OCI-LY3 (cell line): ENCODE data around the gene PKIG.
A peak's percentile ranks its signal among the peaks of the same experiment; 100 is the strongest.

ENCODE experiments used
- H2AFZ ChIP-seq: fragments of 200-600, 300-600 bp; shearing (Covaris generic); 2 replicates; pipeline ENCODE4 v1.6.0; 2014; ENCODE audit warnings: antibody characterized with exemption, low read depth, low read length
- H3K27ac ChIP-seq: fragments of 200-600, 300-600 bp; sonication (generic); 2 replicates; pipeline ENCODE4 v1.5.1; 2014; ENCODE audit warnings: mild to moderate bottlenecking, low read length, moderate library complexity, mixed read lengths
- H3K27me3 ChIP-seq: fragments of 200-600, 300-600 bp; sonication (generic); 2 replicates; pipeline ENCODE4 v1.6.1; 2014; ENCODE audit warnings: low read depth, low read length, mixed read lengths
- H3K36me3 ChIP-seq: fragments of 200-600, 300-600 bp; sonication (generic); replicated peaks from 2 replicates; pipeline ENCODE3; 2014; ENCODE audit warnings: low read depth, low read length, mixed read lengths
- H3K4me1 ChIP-seq: fragments of 300-600, 200-600 bp; sonication (generic); 2 replicates; pipeline ENCODE4 v1.6.1; 2014; ENCODE audit warnings: low read length, mixed read lengths
- H3K4me2 ChIP-seq: fragments of 200-600, 300-600 bp; sonication (generic); 2 replicates; pipeline ENCODE4 v1.6.1; 2014; ENCODE audit warnings: low read length, mixed read lengths
- H3K4me3 ChIP-seq: fragments of 300-600, 200-600 bp; sonication (generic); 2 replicates; pipeline ENCODE4 v1.5.1; 2014; ENCODE audit warnings: antibody characterized with exemption, mild to moderate bottlenecking, low read length, moderate library complexity
- H3K79me2 ChIP-seq: fragments of 300-600, 200-600 bp; shearing (Covaris generic); 2 replicates; pipeline ENCODE4 v1.6.1; 2014; ENCODE audit warnings: mild to moderate bottlenecking, low read length, mixed read lengths
- H3K9ac ChIP-seq: fragments of 300-600, 200-600 bp; shearing (Covaris generic); 2 replicates; pipeline ENCODE4 v1.6.0; 2014; ENCODE audit warnings: mild to moderate bottlenecking, low read length, moderate library complexity
- H3K9me3 ChIP-seq: fragments of 200-600, 300-600 bp; shearing (Covaris generic); 2 replicates; pipeline ENCODE4 v1.6.1; 2014; ENCODE audit warnings: low read length, mixed read lengths; ENCODE audit not compliant: insufficient read depth
- H4K20me1 ChIP-seq: fragments of 200-600, 300-600 bp; sonication (generic); 2 replicates; pipeline ENCODE4 v1.6.1; 2016; ENCODE audit warnings: low read length, mixed read lengths; ENCODE audit not compliant: insufficient read depth
- EZH2phosphoT487 ChIP-seq: fragments of 200-600 bp; shearing (Covaris generic); IDR thresholded peaks from 2 replicates; pipeline ENCODE4 v1.6.1; 2018; ENCODE audit warnings: antibody characterized with exemption, mixed run types, low read depth
- TF ChIP-seq, protein P1 (sequence below): fragments of 200-600, 300-600 bp; sonication (generic); IDR thresholded peaks from 2 replicates; pipeline ENCODE4 v1.5.1; 2014; ENCODE audit warnings: antibody characterized with exemption, low read length, low read depth

Gene PKIG

DNA sequence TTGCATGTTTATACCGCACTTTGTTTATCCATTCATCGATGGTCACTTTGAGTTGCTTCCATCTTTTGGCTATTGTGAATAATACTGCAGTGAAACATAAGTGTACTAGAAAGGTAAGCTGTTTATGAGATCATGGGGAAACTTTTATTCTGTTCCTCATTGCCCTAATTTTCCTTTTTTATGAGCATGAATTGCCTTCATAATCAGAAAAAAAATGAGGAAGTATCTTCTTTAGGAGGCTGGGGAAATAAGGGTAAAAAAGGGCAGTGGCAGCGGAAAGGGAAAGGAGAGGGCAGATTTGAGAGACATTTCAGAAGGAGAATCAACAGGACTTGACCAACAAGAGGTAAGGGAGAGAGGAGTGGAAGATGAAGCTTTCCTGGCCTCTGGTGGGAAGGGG lies 46.2 kb upstream of the PKIG start:
- Histone ChIP-seq H2AFZ (no peak overlapping the region), H3K9me3 (no peaks in the 10 kb centered on the region), H3K27ac (no peak overlapping the region), H3K4me2 (no peak overlapping the region), H3K79me2 (peaks cover 7% of the 10 kb centered on the region; the same call in 1 of the 2 replicates), H3K27me3 (no peaks in the 10 kb centered on the region), H3K9ac (no peak overlapping the region), H3K4me3 (no peak overlapping the region), H3K36me3 (no peaks in the 10 kb centered on the region), H4K20me1 (no peaks in the 10 kb centered on the region), H3K4me1 (peaks cover 7% of the 10 kb centered on the region)
- no peak for TF ChIP-seq EZH2phosphoT487
- TF ChIP-seq, protein P1, sequence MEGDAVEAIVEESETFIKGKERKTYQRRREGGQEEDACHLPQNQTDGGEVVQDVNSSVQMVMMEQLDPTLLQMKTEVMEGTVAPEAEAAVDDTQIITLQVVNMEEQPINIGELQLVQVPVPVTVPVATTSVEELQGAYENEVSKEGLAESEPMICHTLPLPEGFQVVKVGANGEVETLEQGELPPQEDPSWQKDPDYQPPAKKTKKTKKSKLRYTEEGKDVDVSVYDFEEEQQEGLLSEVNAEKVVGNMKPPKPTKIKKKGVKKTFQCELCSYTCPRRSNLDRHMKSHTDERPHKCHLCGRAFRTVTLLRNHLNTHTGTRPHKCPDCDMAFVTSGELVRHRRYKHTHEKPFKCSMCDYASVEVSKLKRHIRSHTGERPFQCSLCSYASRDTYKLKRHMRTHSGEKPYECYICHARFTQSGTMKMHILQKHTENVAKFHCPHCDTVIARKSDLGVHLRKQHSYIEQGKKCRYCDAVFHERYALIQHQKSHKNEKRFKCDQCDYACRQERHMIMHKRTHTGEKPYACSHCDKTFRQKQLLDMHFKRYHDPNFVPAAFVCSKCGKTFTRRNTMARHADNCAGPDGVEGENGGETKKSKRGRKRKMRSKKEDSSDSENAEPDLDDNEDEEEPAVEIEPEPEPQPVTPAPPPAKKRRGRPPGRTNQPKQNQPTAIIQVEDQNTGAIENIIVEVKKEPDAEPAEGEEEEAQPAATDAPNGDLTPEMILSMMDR, result no peak

DNA sequence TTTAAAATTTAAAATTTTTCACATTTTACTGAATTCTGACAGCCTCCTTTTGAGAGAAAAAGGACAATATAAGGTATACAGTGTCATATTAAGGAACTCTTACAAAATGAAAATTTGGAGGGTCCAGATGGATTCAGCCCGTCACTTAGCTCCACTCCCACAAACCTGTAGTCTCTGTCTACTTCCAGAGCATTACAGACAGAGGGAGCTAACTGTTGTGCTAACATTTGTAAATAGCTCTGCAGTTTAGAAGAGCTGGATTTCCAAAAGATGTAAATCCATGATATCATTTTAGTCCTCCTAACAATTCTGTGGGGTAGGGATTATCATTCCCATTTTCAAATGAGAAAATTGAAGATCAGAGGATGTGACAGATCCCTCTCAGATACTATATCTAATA lies 44.4 kb upstream of the PKIG start:
- Histone ChIP-seq H3K27ac (no peak overlapping the region), H3K9ac (no peak overlapping the region), H2AFZ (no peak overlapping the region), H3K27me3 (no peaks in the 10 kb centered on the region), H4K20me1 (no peaks in the 10 kb centered on the region), H3K36me3 (no peaks in the 10 kb centered on the region), H3K4me3 (no peak overlapping the region), H3K4me1 (peaks cover 4% of the 10 kb centered on the region; the same call in 1 of the 2 replicates), H3K9me3 (no peaks in the 10 kb centered on the region), H3K79me2 (0 out of 2 replicates have a peak, but pooled peaks cover 3% of the 10 kb centered on the region), H3K4me2 (no peak overlapping the region)
- no peak for TF ChIP-seq EZH2phosphoT487
- TF ChIP-seq, protein P1, result 0 out of 2 replicates have a peak, but pooled peaks have one; percentile 9

DNA sequence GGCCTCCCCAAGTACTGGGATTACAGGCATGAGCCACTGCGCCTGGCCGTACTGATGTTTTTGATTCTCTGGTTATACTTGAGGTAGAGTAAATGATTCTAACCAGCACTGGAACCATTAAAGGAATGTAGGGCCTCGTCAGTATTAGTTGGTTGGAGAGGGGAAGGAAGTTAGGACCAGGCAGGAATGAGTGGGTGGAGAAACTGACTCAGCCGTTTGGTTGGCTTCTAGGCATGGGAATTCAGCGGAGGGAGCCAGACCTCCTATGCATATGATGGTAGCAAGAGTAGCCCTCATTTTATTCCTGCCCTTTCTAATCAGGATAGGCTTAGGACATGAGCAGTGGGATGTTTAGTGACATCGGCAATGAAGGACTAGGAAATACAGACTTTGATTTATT lies 41.5 kb upstream of the PKIG start:
- Histone ChIP-seq H3K79me2 (0 out of 2 replicates have a peak, but pooled peaks cover 3% of the 10 kb centered on the region), H4K20me1 (no peaks in the 10 kb centered on the region), H3K36me3 (no peaks in the 10 kb centered on the region), H2AFZ (no peak overlapping the region), H3K4me3 (no peak overlapping the region), H3K9ac (no peak overlapping the region), H3K4me2 (no peak overlapping the region), H3K4me1 (peaks cover 4% of the 10 kb centered on the region; the same call in 1 of the 2 replicates), H3K9me3 (no peaks in the 10 kb centered on the region), H3K27ac (no peak overlapping the region), H3K27me3 (no peaks in the 10 kb centered on the region)
- TF ChIP-seq EZH2phosphoT487, result no peak
- TF ChIP-seq, protein P1, result no peak

DNA sequence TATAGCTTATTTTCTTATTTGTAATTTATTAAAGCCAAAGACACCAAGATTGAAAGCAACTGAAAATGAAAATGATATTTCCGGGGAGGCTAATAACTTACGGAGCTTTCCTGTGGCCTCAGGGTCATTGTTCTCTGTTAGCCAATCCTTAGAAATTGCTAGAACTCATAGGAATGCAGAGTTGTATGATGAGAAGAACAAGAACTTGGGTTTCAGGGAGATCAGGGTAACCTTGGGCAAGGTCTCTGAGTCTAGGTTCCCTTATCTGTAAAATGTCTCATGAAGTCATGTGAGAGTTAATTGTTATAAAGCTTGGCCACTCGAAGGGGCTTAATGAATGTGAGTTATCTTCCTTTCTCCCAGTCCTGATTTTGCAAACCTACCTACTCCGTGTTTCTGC lies 40.4 kb upstream of the PKIG start:
- Histone ChIP-seq H3K4me3 (no peak overlapping the region), H3K4me2 (peak overlapping the region; percentile 16; the same call in 1 of the 2 replicates), H3K9ac (no peak overlapping the region), H3K9me3 (no peaks in the 10 kb centered on the region), H3K36me3 (no peaks in the 10 kb centered on the region), H3K4me1 (0 out of 2 replicates have a peak, but pooled peaks cover 4% of the 10 kb centered on the region), H4K20me1 (no peaks in the 10 kb centered on the region), H3K79me2 (0 out of 2 replicates have a peak, but pooled peaks cover 3% of the 10 kb centered on the region), H3K27ac (no peak overlapping the region), H3K27me3 (no peaks in the 10 kb centered on the region), H2AFZ (no peak overlapping the region)
- TF ChIP-seq, protein P1, result no peak
